ENCODE results near the gene RPS6KB2.

GRCh38 chr11:67387518-67387917 is 40.8 kb upstream of the RPS6KB2 start:
- TF ChIP-seq CREB1 (IDR thresholded peaks at IDR 0.05; ENCODE audit: low read depth) = no peak
- no peak for TF ChIP-seq FOXM1 (IDR thresholded peaks at IDR 0.05; ENCODE audit: borderline replicate concordance, low read depth)
- TF ChIP-seq CEBPB (IDR thresholded peaks at IDR 0.05) = no peak
- TF ChIP-seq REST (IDR thresholded peaks at IDR 0.05; ENCODE audit: low read depth) = no peak
- TF ChIP-seq TAF1 (IDR thresholded peaks at IDR 0.05; ENCODE audit: low read depth) = no peak
- TF ChIP-seq MAX (IDR thresholded peaks at IDR 0.05) = no peak
- TF ChIP-seq EP300 (IDR thresholded peaks at IDR 0.05; ENCODE audit: borderline replicate concordance) = no peak
- no peak for TF ChIP-seq ZBTB7A (IDR thresholded peaks at IDR 0.05; ENCODE audit: low read depth)
- no peak for TF ChIP-seq YY1 (IDR thresholded peaks at IDR 0.05; ENCODE audit: low read depth)
- TF ChIP-seq NFIC (IDR thresholded peaks at IDR 0.05) = no peak
- TF ChIP-seq RAD21 (IDR thresholded peaks at IDR 0.05; ENCODE audit: low read depth) = no peak

Data from Ishikawa (cell line).